DOHH2 (cell line): ENCODE measurements around the gene RAB10.

Source experiments
- H3F3A ChIP-seq: fragments of 200-600 bp; sonication (generic), shearing (Covaris generic); 2 replicates; pipeline ENCODE4 v1.6.0; 2016; ENCODE audit warnings: antibody characterized with exemption, mild to moderate bottlenecking; ENCODE audit not compliant: control insufficient read depth, insufficient read depth
- H3K27ac ChIP-seq: fragments of 200-600 bp; sonication (generic); 2 replicates; pipeline ENCODE4 v1.5.1; 2014; ENCODE audit warnings: low read depth, mild to moderate bottlenecking, low read length, moderate library complexity
- H3K27me3 ChIP-seq: fragments of 200-600 bp; sonication (generic); 2 replicates; pipeline ENCODE4 v1.6.1; 2014; ENCODE audit warnings: mild to moderate bottlenecking, low read length, mixed read lengths; ENCODE audit not compliant: control insufficient read depth
- H3K36me3 ChIP-seq: fragments of 200-600 bp; sonication (generic); 2 replicates; pipeline ENCODE4 v1.6.1; 2014; ENCODE audit warnings: mild to moderate bottlenecking, low read length, moderate library complexity, mixed read lengths; ENCODE audit not compliant: control insufficient read depth
- H3K4me1 ChIP-seq: fragments of 200-600 bp; sonication (generic); 2 replicates; pipeline ENCODE4 v1.6.1; 2014; ENCODE audit warnings: mild to moderate bottlenecking, low read length, mixed read lengths; ENCODE audit not compliant: control insufficient read depth
- H3K4me2 ChIP-seq: fragments of 200-600 bp; sonication (generic); 2 replicates; pipeline ENCODE4 v1.6.0; 2014; ENCODE audit warnings: mild to moderate bottlenecking, low read length, moderate library complexity
- H3K4me3 ChIP-seq: fragments of 200-600 bp; sonication (generic); 2 replicates; pipeline ENCODE4 v1.5.1; 2014; ENCODE audit warnings: mild to moderate bottlenecking, low read length, mixed read lengths
- H3K79me2 ChIP-seq: fragments of 200-600 bp; sonication (generic); 2 replicates; pipeline ENCODE4 v1.6.1; 2014; ENCODE audit warnings: mild to moderate bottlenecking, low read length, mixed read lengths; ENCODE audit not compliant: control insufficient read depth
- H3K9me2 ChIP-seq: fragments of 200-600 bp; sonication (generic); replicated peaks from 2 replicates; pipeline ENCODE4 v1.6.1; 2014; ENCODE audit warnings: mild to moderate bottlenecking, low read length, mixed read lengths; ENCODE audit not compliant: control insufficient read depth
- H3K9me3 ChIP-seq: fragments of 200-600 bp; sonication (generic); 2 replicates; pipeline ENCODE4 v1.6.1; 2014; ENCODE audit warnings: antibody characterized with exemption, low read length, mixed read lengths; ENCODE audit not compliant: control insufficient read depth, insufficient read depth
- H4K20me1 ChIP-seq: fragments of 200-600 bp; sonication (generic); 2 replicates; pipeline ENCODE4 v1.6.0; 2014; ENCODE audit warnings: low read depth, mild to moderate bottlenecking, antibody characterized with exemption, low read length, moderate library complexity; ENCODE audit not compliant: control insufficient read depth, insufficient read depth
- EZH2phosphoT487 ChIP-seq: fragments of 200-600 bp; sonication (generic); IDR thresholded peaks from 2 replicates; pipeline ENCODE4 v1.6.1; 2017; ENCODE audit warnings: borderline replicate concordance, mild to moderate bottlenecking, antibody characterized with exemption, low read length, moderate library complexity, mixed read lengths
- TF ChIP-seq, protein P1 (sequence below): fragments of 200-600 bp; sonication (generic); IDR thresholded peaks from one replicate; pipeline ENCODE4 v1.5.1; 2014; ENCODE audit warnings: antibody characterized with exemption, mild to moderate bottlenecking, low read depth, low read length; ENCODE audit not compliant: poor library complexity, severe bottlenecking

Gene RAB10

DNA sequence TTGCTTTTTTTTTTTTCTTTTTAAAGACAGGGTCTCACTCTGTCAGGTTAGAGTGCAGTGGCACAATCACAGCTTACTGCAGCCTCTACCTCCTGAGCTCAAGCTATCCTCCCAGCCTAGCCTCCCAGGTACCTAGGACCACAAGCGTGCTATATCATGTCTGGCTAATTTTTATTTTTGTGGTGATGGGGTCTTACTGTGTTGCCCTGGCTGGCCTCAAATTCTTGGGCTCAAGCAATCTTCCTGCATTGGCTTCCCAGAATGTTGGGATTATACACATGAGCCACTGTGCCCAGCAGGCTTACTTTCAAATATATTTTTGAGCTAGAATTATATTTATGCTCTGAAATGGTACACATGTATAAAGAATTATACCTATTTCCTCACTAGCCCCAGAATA lies 85.6 kb downstream of the RAB10 start:
- Histone ChIP-seq H3K9me3 (no peaks in the 10 kb centered on the region), H3K79me2 (peaks cover 18% of the 10 kb centered on the region), H3K9me2 (no peaks in the 10 kb centered on the region), H3K4me1 (peaks cover under 1% of the 10 kb centered on the region), H3K27ac (no peak overlapping the region), H3K4me3 (no peak overlapping the region), H3F3A (no peaks in the 10 kb centered on the region; the same call in 1 of the 2 replicates), H3K27me3 (no peaks in the 10 kb centered on the region), H3K4me2 (no peak overlapping the region), H4K20me1 (peaks cover 7% of the 10 kb centered on the region), H3K36me3 (peaks cover 9% of the 10 kb centered on the region)
- TF ChIP-seq EZH2phosphoT487, result no peak
- TF ChIP-seq, protein P1, sequence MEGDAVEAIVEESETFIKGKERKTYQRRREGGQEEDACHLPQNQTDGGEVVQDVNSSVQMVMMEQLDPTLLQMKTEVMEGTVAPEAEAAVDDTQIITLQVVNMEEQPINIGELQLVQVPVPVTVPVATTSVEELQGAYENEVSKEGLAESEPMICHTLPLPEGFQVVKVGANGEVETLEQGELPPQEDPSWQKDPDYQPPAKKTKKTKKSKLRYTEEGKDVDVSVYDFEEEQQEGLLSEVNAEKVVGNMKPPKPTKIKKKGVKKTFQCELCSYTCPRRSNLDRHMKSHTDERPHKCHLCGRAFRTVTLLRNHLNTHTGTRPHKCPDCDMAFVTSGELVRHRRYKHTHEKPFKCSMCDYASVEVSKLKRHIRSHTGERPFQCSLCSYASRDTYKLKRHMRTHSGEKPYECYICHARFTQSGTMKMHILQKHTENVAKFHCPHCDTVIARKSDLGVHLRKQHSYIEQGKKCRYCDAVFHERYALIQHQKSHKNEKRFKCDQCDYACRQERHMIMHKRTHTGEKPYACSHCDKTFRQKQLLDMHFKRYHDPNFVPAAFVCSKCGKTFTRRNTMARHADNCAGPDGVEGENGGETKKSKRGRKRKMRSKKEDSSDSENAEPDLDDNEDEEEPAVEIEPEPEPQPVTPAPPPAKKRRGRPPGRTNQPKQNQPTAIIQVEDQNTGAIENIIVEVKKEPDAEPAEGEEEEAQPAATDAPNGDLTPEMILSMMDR, result no peak

- Histone ChIP-seq H4K20me1 (peaks cover 11% of the 10 kb centered on the region), H3K4me3 (no peak overlapping the region), H3K36me3 (peaks cover 22% of the 10 kb centered on the region), H3K4me1 (peaks cover 6% of the 10 kb centered on the region), H3K9me3 (no peaks in the 10 kb centered on the region), H3K9me2 (no peaks in the 10 kb centered on the region), H3K4me2 (no peak overlapping the region), H3K79me2 (peaks cover 22% of the 10 kb centered on the region), H3K27ac (no peak overlapping the region), H3F3A (no peaks in the 10 kb centered on the region; the same call in 1 of the 2 replicates), H3K27me3 (no peaks in the 10 kb centered on the region)
- TF ChIP-seq EZH2phosphoT487, result no peak
- TF ChIP-seq, protein P1, result no peak
Measured at GRCh38 chr2:26122630-26123029, 88.7 kb downstream of the RAB10 start.

DNA sequence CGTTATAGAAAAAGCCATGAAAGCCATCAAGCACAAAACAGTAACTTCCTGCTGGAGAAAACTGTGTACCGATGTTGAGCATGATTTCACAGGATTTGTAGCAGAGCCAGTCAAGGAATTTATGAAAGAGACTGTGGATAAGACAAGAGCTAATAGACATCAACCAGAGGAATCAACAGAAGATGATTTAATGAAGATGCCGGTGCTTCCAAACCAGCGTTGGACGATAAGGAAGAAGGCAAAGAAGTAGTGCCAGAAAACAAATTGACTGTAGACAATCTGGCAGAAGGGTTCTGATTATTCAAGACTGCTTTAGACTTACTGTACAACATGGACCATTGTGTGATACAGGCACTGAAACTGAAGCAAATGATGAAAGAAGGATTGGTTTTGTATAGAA lies 89.5 kb downstream of the RAB10 start:
- no peak for TF ChIP-seq EZH2phosphoT487
- TF ChIP-seq, protein P1, result no peak
- Histone ChIP-seq H3K4me2 (no peak overlapping the region), H3K36me3 (peaks cover 30% of the 10 kb centered on the region), H3K27ac (no peak overlapping the region), H3K4me1 (peaks cover 6% of the 10 kb centered on the region), H4K20me1 (peaks cover 11% of the 10 kb centered on the region), H3F3A (no peaks in the 10 kb centered on the region; the same call in 1 of the 2 replicates), H3K9me2 (no peaks in the 10 kb centered on the region), H3K4me3 (no peak overlapping the region), H3K9me3 (no peaks in the 10 kb centered on the region), H3K27me3 (no peaks in the 10 kb centered on the region), H3K79me2 (peaks cover 22% of the 10 kb centered on the region)
